Esophagus muscularis mucosa (tissue), 4 donors: ENCODE measurements around the gene SH3BP5.

Experiments used
- EP300 ChIP-seq: sonication (generic); formaldehyde crosslinking; IDR thresholded peaks from one replicate; pipeline ENCODE4 v1.6.1; 2017; ENCODE audit warnings: antibody characterized with exemption
- POLR2A ChIP-seq: fragments of 450-650 bp; IDR thresholded peaks from one replicate; pipeline ENCODE4 v1.6.1; 2017; ENCODE audit warnings: antibody characterized with exemption, moderate library complexity, mild to moderate bottlenecking, low read depth
- TF ChIP-seq, protein P1 (sequence below), 3 experiments: fragments of 200-600 bp in 2 of 3; fragments of 450-650 bp in 1 of 3; sonication (generic) in 2 of 3; IDR thresholded peaks; one replicate each; pipeline ENCODE4 v1.5.1; 2017 to 2019; ENCODE audit warnings: antibody characterized with exemption in 3 of 3, mild to moderate bottlenecking in 2 of 3, moderate library complexity in 1 of 3

DNA sequence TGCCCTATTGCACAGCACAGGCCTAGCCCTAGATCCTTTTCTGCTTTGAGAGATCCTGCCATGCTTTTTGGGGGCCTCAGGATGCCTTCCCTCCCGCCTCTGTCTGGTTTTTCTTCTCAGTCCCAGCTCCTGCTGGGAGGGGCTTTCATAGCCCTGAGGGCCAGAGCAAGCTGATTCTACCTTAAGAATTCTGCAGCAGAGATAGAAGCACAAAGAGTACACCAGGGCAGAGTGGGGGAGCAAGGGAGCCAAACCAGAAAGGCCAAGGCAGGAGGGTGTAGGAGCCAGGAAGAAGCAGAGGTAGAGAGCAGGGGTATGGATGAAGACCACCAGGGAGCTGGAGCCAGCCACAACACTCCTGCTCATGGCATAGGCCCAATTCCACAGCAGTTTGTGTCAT lies 18.1 kb downstream of the SH3BP5 start:
- TF ChIP-seq, protein P1, sequence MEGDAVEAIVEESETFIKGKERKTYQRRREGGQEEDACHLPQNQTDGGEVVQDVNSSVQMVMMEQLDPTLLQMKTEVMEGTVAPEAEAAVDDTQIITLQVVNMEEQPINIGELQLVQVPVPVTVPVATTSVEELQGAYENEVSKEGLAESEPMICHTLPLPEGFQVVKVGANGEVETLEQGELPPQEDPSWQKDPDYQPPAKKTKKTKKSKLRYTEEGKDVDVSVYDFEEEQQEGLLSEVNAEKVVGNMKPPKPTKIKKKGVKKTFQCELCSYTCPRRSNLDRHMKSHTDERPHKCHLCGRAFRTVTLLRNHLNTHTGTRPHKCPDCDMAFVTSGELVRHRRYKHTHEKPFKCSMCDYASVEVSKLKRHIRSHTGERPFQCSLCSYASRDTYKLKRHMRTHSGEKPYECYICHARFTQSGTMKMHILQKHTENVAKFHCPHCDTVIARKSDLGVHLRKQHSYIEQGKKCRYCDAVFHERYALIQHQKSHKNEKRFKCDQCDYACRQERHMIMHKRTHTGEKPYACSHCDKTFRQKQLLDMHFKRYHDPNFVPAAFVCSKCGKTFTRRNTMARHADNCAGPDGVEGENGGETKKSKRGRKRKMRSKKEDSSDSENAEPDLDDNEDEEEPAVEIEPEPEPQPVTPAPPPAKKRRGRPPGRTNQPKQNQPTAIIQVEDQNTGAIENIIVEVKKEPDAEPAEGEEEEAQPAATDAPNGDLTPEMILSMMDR (IDR thresholded peaks at IDR 0.05): no peak
- TF ChIP-seq POLR2A: no peak
- TF ChIP-seq EP300: no peak
